ENCODE data around the gene TRPV3. TPM values are rescaled to one million over a fixed set of nuclear protein-coding genes. Genes with fewer than 3 reads are reported as not detected.

Gene TRPV3
- total and polyA plus RNA-seq, 2 donors (not counting 3 experiments of a cell fraction or from before 2014, with no cell fraction given), result 0.01 TPM; not detected in 1

- ChIA-PET CTCF (interaction anchor here (1.0 kb wide), 1 partner anchor 14 kb away, joined by 5 read pairs; no protein-coding TSS in a partner anchor), POLR2A (no interaction called here)
- Histone ChIP-seq H3K4me3 (replicated peaks in 1 of 3; ENCODE audit: insufficient read depth in 1 of 3, low read depth in 1 of 3, low read length in 3 of 3) (no peak overlapping the region), H2AFZ (ENCODE audit: low read depth, low read length) (no peak overlapping the region), H3K27me3 (ENCODE audit: control insufficient read depth in 2 of 2, insufficient read depth in 2 of 2, low read length in 2 of 2) (no peaks in the 10 kb centered on the region), H3K4me1 (ENCODE audit: control insufficient read depth, extremely low read depth, insufficient read depth, low read length) (no peaks in the 10 kb centered on the region), H3K9me1 (replicated peaks; ENCODE audit: control insufficient read depth, extremely low read depth, insufficient read depth, low read length) (no peaks in the 10 kb centered on the region), H3K9me3 (replicated peaks; ENCODE audit: control insufficient read depth, insufficient read depth, low read length) (no peaks in the 10 kb centered on the region), H3K27ac (ENCODE audit: insufficient read depth, low read depth, low read length) (no peak overlapping the region), H3K36me3 (ENCODE audit: control insufficient read depth in 2 of 2, extremely low read depth in 1 of 2, insufficient read depth in 2 of 2, low read length in 2 of 2) (peaks cover 0 to 1% of the 10 kb centered on the region in 2 experiments), H3K79me2 (ENCODE audit: control insufficient read depth, insufficient read depth, low read length) (no peaks in the 10 kb centered on the region), H3K4me2 (ENCODE audit: insufficient read depth, low read length) (no peak overlapping the region), H3K9ac (replicated peaks; ENCODE audit: extremely low read depth, insufficient read depth, low read length) (no peak overlapping the region), H4K20me1 (replicated peaks; ENCODE audit: control insufficient read depth, extremely low read depth, insufficient read depth, low read length) (no peaks in the 10 kb centered on the region)
- no peak for DNase-seq (ENCODE audit: low read depth, low spot score)
- dilution Hi-C loops (cut with MboI; ENCODE audit: extremely low pct_ligation_motif_present, low sequenced_read_pairs) (no loop called here), intact Hi-C loops (cut with micrococcal nuclease) (no loop called here)
- BruUV-seq (replicated peaks), result no TSS peak
- FAIRE-seq, result no peak
- TF ChIP-seq MYC (IDR thresholded peaks at IDR 0.05; ENCODE audit: low read depth, low read length) (no peak), CTCF (IDR thresholded peaks at IDR 0.05; ENCODE audit: extremely low read depth in 1 of 2, insufficient read depth in 1 of 2, low read depth in 1 of 2, low read length in 2 of 2) (no peak), GATA2 (IDR thresholded peaks at IDR 0.05; ENCODE audit: insufficient read depth, insufficient read length, low read depth, low read length) (no peak), FOS (IDR thresholded peaks at IDR 0.05; ENCODE audit: borderline replicate concordance, insufficient read depth, low read length) (no peak), JUN (IDR thresholded peaks at IDR 0.05; ENCODE audit: borderline replicate concordance, insufficient read depth, insufficient read length, low read depth) (no peak), POLR2A (IDR thresholded peaks at IDR 0.05; ENCODE audit: low read depth, low read length) (no peak), POLR2AphosphoS5 (IDR thresholded peaks at IDR 0.05; ENCODE audit: insufficient read depth, low read depth, low read length) (no peak), EZH2 (IDR thresholded peaks at IDR 0.05; ENCODE audit: borderline replicate concordance, low read depth, low read length, severe bottlenecking) (no peak), MAX (IDR thresholded peaks at IDR 0.05; ENCODE audit: insufficient read depth, insufficient read length) (no peak)
These were observed 19.4 kb upstream of the TRPV3 start for GRCh38 chr17:3576970-3577369.

Measured in endothelial cell of umbilical vein (primary cell).